ENCODE data around the gene ZFP3.
"Not testable (repeated sequence)": the region's sequence is repeated elsewhere in the genome, so short reads cannot be mapped to it uniquely, and the experiment has no call there.

ZFP3 gene

GRCh38 chr17:5078106-5079028, at the start of gene ZFP3:
ZFP3 (plus strand) TSS chr17:5078467; CDS start chr17:5091505, 13,038 bp downstream.
- DNase-seq (ENCODE audit: low read depth) = peak; percentile 51

DNA sequence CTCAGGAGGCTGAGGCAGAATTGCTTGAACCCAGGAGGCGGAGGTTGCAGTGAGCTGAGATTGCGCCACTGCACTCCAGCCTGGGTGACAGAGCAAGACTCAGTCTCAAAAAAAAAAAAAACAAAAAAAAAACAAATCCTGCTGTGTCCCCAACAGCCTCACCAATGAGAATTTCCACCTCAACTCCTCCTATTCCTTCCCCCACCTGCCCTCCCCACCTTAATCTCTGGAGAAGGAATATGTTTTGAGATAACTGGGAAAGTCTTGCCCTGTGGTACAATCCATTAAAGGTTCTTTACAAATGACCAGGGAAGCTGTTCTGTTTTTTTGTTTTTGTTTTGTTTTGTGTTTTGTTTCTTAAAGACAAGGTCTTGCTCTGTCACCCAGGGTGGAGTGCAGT, 48.1 kb upstream of the ZFP3 start:
- not testable (repeated sequence) for DNase-seq (ENCODE audit: low read depth)

GRCh38 chr17:5031365-5032082, 46.7 kb upstream of the ZFP3 start:
- DNase-seq (ENCODE audit: low read depth) = peak; percentile 29

DNA sequence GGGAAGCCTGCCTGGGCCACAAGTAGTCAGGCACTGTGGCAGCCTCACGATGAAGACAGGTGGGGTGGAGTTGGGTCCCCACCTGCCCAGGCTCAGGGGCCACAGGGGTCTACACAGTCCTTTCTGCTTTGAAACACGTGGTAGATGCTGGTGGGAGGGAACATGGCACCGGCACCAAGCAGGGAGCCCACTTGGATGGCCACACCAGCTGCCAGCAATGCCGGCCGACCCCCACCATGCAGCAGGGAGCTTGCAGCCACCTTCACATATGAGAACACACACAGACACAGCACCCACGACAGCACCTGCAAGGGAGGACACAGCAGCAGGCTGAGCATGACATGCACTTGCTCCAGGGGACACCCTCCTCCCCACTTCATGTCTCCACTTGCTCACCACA, 45.4 kb upstream of the ZFP3 start:
- no peak for DNase-seq (ENCODE audit: low read depth)

DNA sequence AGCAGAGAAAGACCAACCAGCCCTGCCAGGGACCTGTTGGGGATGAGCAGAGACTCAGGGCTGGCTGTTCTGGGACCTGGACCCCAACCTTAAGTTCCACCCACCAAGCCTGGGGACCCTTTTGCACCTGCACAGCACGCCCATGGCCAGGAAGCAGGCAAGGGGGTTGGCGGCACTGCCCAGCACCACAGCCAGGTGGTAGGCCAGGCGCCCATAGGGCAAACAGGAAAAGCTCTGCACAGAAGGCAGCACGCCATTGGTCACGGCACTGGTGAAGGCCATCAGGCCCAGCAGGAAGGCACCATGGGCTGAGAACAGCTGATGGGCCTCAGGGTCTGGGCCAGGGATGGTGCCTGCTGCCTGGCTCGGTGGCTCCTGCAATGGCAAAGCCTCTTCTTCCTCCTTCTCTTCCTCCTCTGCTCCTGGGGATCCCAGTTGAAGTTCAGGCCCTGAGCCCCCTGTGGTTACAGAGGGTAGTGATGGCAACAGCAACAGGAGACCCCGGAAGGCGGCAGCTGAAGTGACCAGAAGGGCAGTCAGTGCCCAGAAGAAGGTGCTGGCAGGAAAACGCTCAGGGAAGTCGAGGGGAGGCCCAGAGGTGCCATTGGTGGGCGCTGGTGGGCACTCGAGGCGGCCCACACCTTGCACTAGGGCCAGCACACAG, 44.8 kb upstream of the ZFP3 start:
- no peak for DNase-seq (ENCODE audit: low read depth)

DNA sequence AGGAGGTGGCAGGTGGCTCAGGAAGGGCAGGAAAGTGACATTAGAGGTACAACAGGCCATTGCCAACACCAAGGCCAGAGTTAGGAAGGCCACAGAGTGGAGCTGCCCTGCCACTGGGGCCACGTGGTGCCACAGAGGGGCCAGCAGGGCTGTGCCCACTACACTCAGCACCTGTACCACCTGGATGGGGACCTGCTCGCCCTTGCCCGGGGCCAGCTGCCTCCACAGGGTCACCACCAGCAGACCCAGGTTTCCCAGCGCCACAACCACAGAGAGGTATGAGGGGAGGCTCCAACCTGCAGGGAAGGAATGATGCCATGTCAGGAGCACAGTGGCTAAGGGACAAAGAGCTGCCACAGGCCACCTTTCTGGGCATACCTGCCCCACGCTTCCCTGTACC, 44.2 kb upstream of the ZFP3 start:
- DNase-seq (ENCODE audit: low read depth) = no peak

DNA sequence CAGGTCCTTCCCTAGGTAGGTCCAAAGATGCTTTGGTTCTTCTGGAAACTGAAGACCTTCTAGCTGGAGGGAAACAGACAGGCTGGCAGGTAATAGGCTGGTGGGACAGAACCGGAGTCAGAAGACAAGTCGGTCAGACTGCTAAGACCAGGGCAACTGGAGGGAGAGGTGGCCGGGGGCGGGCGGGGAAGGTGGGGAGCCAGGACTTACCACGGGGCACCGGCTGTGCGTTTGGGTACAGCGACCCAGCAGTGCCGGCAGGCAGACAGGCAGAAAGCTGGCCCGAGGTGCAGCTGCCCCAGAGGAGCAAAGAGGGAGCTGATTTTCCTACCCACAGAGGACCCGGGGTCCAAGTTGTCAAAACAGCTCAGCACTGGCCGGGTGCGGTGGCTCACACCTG, 43.6 kb upstream of the ZFP3 start:
- DNase-seq (ENCODE audit: low read depth) = no peak

GRCh38 chr17:5035315-5035714, 43.0 kb upstream of the ZFP3 start, which contains the start of gene SLC52A1:
SLC52A1 (minus strand) TSS chr17:5035426; CDS start chr17:5034606, 820 bp downstream.
- DNase-seq (ENCODE audit: low read depth) = no peak

DNA sequence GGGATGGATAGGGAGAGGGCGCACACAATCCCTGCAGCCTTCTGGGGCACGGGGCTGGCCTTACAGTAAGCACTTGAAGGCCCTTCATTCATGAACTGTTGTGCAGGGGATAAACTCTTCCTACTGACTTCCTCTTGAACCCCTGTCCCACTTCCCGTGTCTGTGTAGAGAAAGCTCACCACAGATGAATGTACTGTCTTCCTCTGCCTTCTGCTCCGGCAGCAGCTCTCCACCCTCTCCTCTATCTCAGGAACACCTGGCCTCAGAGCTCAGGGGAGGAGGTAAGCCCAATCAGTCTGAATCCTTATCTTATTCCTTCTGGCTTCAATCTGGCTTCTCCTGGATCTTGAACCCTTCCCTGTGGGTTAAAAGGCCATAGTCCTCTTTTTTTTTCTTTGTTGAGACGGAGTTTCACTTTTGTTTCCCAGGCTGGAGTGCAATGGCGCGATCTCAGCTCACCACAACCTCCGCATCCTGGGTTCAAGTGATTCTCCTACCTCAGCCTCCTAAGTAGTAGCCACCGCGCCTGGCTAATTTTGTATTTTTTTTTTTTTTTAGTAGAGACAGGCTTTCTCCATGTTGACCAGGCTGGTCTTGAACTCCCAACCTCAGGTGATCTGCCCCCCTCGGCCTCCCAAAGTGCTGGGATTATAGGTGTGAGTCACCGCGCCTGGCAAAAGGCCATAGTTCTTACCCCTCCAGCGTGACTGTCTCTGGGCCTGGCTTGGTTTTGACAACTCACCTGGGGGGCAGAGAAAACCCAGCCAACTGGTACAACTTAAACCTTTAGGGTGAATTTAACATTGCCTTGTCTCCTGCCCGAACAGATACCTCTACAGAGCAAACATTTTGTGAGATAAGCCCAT, 35.9 kb upstream of the ZFP3 start:
- no peak for DNase-seq (ENCODE audit: low read depth)

- DNase-seq (ENCODE audit: low read depth) = no peak
Measured at GRCh38 chr17:5043524-5043923, 34.7 kb upstream of the ZFP3 start.

DNA sequence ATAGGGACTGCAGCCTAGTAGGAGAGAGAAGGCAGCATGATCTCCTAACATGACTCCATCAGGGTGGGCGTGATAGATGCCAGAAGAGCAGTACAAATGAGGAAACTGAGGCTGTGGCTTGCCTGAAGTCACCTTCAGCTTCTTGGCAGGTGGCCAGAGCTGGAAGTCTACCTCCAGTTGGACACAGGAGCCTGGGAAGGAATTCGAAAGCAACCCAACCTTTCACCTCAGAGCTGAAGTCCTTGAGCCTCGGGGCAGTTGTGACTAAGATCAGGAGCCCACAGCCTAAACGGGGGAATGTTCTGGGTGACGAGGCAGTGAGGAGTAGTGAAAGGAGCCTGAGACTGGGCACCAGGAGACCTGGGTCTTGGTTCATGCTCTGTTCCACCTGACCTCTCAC, 33.6 kb upstream of the ZFP3 start:
- DNase-seq (ENCODE audit: low read depth) = no peak

GRCh38 chr17:5045496-5045895, 32.8 kb upstream of the ZFP3 start:
- DNase-seq (ENCODE audit: low read depth) = no peak

- no peak for DNase-seq (ENCODE audit: low read depth)
Measured at GRCh38 chr17:5047446-5047845, 30.8 kb upstream of the ZFP3 start.

DNA sequence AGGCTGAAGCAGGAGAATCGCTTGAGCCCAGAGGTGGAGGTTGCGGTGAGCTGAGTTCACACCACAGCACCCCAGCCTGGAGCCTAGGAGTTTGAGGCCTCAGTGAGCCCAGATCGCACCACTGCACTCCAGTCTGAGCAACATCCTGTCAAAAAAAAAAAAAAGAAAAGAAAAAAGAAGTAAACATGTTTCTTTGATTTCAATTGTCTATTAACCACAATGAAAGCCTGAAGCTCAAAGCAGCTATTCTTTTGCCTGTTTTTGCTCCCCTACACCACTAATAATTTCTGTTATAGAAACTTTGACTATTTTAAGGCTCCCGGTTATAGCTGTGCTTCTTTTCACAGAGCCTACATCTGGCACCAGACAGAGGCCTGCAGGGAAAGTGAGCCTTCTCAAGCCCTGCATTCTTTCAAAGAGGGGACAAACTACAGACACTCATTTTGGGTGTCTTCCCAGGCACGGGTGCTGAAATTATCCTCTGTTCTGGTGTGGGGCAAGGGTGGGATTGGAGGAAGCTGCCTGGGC, 28.9 kb upstream of the ZFP3 start:
- no peak for DNase-seq (ENCODE audit: low read depth)

- no peak for DNase-seq (ENCODE audit: low read depth)
Measured at GRCh38 chr17:5050278-5050677, 28.0 kb upstream of the ZFP3 start.

DNA sequence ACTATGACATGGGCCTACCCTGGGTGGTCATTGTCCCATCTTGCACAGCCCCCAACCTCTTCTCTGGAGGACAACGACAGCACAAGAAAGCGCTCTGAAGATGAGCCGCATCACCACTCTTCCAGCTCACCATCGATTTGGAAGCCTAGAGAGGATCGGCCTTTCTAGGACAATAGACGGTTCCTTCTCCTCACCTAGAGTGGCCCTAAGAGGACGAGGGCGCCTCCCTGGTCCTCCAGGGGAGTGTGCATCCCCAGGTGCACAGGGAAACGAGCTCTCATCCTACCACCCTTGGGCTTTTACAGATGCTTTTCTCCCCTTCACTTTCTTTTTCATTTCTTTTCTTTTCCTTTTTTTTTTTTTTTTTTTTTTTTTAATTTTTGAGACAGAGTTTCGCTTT, 22.7 kb upstream of the ZFP3 start:
- no peak for DNase-seq (ENCODE audit: low read depth)

GRCh38 chr17:5065227-5065744, 13.0 kb upstream of the ZFP3 start:
- no peak for DNase-seq (ENCODE audit: low read depth)

DNA sequence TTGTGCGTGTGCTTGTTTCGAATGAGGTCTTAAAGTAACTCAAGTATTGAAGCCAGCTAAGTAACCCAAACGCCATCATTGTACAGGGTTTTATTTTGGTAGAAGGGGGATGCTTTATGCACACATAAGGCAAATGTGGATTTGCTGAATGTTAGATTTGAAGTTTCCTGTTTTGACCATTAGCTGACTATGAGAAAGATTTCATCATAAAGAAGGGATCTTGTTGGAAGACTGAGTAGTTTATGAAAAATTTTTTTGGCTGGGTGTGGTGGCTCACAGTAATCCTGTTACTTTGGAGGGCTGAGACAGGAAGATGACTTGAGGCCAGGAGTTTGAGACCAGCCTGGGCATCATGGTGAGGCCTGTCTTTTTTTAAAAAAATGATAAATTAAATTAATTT, 10.0 kb upstream of the ZFP3 start:
- no peak for DNase-seq (ENCODE audit: low read depth)

DNA sequence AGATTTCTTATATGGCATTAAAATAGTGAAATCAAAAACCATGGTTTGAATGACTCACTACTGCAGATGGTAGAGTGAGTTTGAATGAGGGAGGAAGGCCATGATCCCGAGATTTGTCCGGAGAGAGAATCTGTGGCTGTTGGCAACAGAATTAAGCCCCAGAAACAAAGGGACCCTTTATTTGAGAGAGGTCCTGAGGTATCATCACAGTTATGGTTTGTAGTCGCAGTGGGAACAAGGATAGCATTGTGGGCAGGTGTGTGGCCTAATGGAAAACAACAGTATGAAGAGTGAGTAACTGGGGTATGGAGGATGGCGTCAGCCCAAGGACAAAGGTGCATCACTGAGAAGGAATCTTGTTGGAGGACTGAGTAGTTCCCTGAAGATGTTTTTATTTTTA, 8.5 kb upstream of the ZFP3 start:
- DNase-seq (ENCODE audit: low read depth) = no peak

- not testable (repeated sequence) for DNase-seq (ENCODE audit: low read depth)
Measured at GRCh38 chr17:5075472-5075871, 2.8 kb upstream of the ZFP3 start.

DNA sequence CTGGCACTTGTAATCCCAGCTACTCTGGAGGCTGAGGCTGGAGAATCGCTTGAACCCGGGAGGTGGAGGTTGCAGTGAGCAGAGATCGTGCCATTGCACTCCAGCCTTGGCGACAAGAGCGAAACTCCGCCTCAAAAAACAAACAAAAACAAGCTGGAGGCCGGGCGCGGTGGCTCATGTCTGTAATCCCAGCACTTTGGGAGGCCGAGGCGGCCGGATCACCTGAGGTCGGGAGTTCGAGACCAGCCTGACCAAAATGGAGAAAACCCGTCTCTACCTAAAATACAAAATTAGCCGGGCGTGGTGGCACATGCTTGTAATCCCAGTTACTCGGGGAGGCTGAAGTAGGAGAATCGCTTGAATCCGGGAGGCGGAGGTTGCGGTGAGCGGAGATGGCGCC, 992 bp upstream of the ZFP3 start:
- not testable (repeated sequence) for DNase-seq (ENCODE audit: low read depth)

Data from GM04503 (cell line).